Measurements from ENCODE around the gene PIGB.

DNA sequence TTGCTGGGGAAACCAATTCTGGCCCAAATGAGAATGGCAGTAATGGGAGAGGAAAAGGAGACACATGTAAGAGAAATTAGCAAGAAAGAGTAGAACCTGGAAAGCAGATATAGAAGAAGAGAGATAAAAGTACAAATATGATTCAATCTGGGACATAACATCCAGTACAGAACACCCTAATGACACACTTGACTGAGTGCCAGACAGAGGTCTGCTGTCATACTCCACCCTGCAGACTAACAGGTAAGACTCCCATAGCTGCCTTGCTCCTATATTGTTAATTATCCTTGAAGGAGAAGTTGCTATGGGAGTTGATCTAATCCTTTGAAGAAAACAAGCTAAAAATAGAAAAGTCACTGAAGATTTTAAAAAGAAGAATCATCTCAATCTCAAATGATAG, 68.0 kb downstream of the PIGB start:
- TF ChIP-seq SIN3A (IDR thresholded peaks at IDR 0.05; ENCODE audit: low read depth) (no peak), TCF7L2 (IDR thresholded peaks at IDR 0.05; ENCODE audit: borderline replicate concordance, extremely low read depth, insufficient read depth, insufficient read length) (no peak), POLR2A (IDR thresholded peaks at IDR 0.05; ENCODE audit: borderline replicate concordance, extremely low read depth, insufficient read depth, insufficient read length) (no peak)

Measured in HCT116 (cell line).